HUES48 (cell line): ENCODE measurements around the gene OR2W1.

ENCODE experiments used
- H3K27ac ChIP-seq: one replicate; pipeline ENCODE4 v1.7.0; 2013; ENCODE audit warnings: low read depth, low read length, inconsistent platforms
- H3K27me3 ChIP-seq: 2 replicates; pipeline ENCODE4 v1.6.1; 2013; ENCODE audit warnings: mild to moderate bottlenecking, low read length; ENCODE audit not compliant: control insufficient read depth, insufficient read depth
- H3K36me3 ChIP-seq: 2 replicates; pipeline ENCODE4 v1.6.1; 2013; ENCODE audit warnings: low read length; ENCODE audit not compliant: control insufficient read depth, insufficient read depth
- H3K4me1 ChIP-seq: 2 replicates; pipeline ENCODE4 v1.6.1; 2013; ENCODE audit warnings: mild to moderate bottlenecking, low read length; ENCODE audit not compliant: control insufficient read depth, insufficient read depth
- H3K4me3 ChIP-seq: 2 replicates; pipeline ENCODE4 v1.5.1; 2013; ENCODE audit warnings: mild to moderate bottlenecking, low read depth, low read length
- H3K9ac ChIP-seq: 2 replicates; pipeline ENCODE4 v1.6.1; 2013; ENCODE audit warnings: mild to moderate bottlenecking, low read depth, low read length, moderate library complexity
- H3K9me3 ChIP-seq: 2 replicates; pipeline ENCODE4 v1.6.1; 2013; ENCODE audit warnings: low read length; ENCODE audit not compliant: control insufficient read depth, insufficient read depth

Gene OR2W1

DNA sequence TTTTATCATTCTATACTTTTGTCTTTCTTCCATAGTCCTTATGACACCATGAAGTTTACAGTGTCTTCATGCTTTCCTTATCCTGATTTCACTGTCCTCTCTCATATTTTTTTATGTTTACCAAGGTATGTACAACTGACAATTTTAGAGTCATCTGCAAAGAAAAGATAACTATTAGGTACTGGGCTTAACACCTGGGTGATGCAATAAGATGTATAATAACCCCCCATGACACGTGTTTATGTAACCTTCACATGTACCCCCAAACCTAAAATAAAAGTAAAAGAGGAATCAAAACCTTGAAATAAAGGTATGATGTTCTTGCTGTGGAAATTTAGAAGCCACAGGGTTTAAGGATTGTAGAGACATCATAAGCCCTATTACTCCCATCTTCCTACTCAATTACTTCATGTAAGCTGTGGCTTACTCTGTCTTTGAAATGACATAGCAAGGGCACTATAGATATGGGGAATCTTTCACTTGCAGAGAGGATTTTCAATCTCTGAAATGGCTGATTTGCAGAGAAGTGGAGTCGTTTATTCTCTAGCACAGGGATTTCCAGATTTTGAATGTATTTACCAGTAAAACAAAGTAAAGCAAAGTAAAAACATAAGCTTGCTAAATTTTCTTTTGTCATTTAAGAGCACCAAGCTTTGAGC lies 18.9 kb downstream of the OR2W1 start:
- Histone ChIP-seq H3K4me1 (no peaks in the 10 kb centered on the region), H3K9ac (no peak overlapping the region), H3K9me3 (no peaks in the 10 kb centered on the region), H3K27me3 (no peaks in the 10 kb centered on the region), H3K4me3 (no peak overlapping the region), H3K36me3 (no peaks in the 10 kb centered on the region), H3K27ac (no peak overlapping the region)

DNA sequence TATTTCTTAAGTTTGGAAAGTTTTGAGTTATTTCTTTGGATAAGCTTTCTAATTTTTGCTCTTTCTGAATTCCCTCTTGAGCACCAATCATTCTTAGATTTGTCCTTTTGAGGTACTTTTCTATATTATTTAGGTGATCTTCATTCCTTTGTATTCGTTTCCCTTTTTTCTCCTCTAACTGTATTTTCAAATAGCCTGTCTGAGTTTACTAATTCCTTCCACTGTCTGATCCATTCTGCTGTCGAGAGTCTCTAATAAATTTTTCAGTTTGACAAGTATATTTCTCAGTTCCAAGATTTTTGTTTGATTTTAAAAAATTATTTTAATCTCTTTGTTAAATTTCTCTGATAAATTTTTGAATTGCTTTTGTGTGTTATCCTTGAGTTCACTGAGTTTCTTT lies 23.5 kb downstream of the OR2W1 start:
- Histone ChIP-seq H3K27ac (no peak overlapping the region), H3K9ac (no peak overlapping the region), H3K36me3 (no peaks in the 10 kb centered on the region), H3K27me3 (no peaks in the 10 kb centered on the region), H3K4me3 (no peak overlapping the region), H3K4me1 (no peaks in the 10 kb centered on the region), H3K9me3 (no peaks in the 10 kb centered on the region)

DNA sequence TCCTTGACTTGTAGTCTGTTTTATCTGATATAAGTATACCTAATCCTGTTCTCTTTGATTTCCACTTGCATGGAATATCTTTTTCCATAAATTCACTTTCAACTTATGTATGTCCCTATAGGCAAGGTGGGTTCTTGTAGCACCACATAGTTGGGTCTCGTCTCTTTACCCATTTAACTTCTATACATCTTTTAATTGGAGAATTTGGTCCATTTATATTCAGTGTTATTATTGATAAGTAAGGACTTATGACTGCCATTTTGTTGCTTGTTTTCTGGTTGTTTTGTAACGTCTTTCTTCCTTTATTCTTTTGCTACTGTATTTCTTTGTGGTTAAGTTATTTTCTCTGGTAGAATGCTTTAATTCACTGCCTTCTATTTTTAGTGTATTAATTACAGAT lies 25.3 kb downstream of the OR2W1 start:
- H3K9ac ChIP-seq = no peak overlapping the region
- H3K36me3 ChIP-seq = no peaks in the 10 kb centered on the region
- no peaks in the 10 kb centered on the region for H3K4me1 ChIP-seq
- peaks cover under 1% of the 10 kb centered on the region; the same call in 1 of the 2 replicates for H3K9me3 ChIP-seq
- H3K27ac ChIP-seq = no peak overlapping the region
- H3K27me3 ChIP-seq = peaks cover 10% of the 10 kb centered on the region
- H3K4me3 ChIP-seq = no peak overlapping the region

DNA sequence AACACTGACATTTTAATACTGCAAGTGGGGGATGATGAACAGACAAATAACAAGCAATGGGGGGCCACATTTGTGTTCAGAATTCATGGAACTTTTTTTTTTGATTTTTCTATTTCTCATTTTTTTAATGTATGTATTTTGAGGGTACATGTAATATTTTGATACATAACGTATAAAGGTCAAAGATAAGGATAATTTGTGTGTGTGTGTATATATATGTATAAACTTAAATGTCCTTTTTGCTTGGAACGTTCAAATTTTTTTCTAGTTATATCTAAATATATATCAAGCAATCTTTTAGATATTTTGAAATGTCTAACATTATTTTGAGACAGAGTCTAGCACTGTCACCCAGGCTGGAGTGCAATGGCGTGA lies 27.6 kb downstream of the OR2W1 start:
- Histone ChIP-seq H3K4me1 (no peaks in the 10 kb centered on the region), H3K36me3 (no peaks in the 10 kb centered on the region), H3K9me3 (peaks cover 4% of the 10 kb centered on the region; the same call in 1 of the 2 replicates), H3K27ac (no peak overlapping the region), H3K27me3 (peaks cover 23% of the 10 kb centered on the region), H3K4me3 (no peak overlapping the region), H3K9ac (no peak overlapping the region)

DNA sequence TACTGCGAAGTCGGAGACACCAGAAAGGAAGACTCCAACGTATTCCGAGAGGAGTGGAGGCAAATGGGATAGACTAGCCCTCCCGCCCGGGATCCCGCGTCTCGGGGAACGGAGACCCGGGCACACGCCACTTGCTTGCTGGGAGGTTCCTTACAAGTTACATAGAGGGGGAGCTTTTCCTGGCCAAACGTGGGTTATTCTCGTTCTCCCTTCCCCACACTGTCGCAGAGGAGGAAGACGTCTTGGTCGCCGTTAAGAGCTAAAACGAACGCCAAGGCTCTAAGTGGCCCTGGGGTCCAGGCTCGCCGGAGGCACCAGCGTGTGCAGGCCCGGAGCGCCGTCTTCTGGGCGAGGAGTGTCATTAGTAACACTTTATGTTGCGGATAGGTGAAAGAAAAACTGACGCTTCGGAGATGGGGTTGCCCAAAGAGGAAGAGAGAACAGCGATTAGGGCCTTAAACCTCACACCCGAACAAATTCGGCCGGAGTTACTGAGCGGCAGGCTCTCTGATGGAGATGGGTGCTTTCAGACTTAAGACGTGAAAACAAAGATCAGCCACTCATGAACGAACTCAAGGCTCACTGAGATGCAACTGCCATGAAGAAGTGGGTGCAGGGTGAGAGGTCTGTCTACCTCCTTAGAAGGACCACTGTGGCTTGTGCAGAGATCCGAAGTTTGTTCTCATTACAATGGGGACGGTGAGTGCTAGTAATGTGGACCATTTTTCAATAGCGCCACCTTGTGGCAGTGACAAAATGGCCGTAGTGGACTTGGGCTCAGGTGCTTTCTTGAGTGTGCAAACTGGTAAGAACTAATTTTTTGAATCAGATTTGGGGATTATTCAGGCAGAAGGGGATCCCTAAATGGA lies 28.2 kb downstream of the OR2W1 start:
- Histone ChIP-seq H3K4me3 (peak overlapping the region; percentile 91), H3K9ac (0 out of 2 replicates have a peak overlapping the region, but pooled peaks have one; percentile 31), H3K27ac (no peak overlapping the region), H3K27me3 (peaks cover 29% of the 10 kb centered on the region), H3K4me1 (no peaks in the 10 kb centered on the region), H3K9me3 (peaks cover 4% of the 10 kb centered on the region; the same call in 1 of the 2 replicates), H3K36me3 (no peaks in the 10 kb centered on the region)

DNA sequence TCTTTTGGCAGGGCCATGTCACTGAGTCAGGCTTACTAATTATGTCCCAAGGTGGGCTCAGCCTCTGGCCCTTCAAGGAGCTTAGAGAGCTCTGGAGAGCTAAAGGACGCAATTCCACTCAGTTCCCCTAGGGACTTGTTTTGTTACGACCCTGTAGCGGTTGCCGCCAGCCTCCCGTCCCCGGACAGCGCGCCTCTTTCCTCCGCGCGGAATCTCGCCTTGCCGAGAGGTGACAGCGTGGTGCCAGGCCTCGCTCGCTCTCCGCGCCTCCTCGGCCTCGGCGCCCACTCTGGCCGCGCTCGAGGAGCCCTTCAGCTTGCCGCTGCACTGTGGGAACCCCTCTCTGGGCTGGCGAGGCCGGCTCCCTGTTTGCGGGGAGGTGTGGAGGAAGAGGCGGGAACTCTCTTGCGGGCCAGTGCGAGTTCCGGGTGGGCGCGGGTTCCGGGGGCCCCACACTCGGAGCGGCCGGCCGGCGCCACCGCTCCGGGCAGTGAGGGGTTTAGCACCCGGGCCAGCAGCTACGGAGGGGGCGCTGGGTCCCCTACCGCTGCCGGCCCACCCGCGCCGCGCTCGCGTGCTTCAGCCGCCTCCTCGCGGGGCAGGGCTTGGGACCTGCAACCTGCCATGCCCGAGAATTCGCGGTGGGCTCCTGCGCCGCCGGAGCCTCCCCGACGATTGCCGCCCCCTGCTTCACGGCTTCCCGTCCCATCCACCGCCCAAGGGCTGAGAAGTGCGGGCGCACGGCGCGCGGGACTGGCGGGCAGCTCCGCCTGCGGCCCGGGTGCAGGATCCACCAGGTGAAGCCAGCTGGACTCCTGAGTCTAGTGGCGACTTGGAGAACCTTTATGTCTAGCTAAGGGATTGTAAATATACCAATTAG lies 30.0 kb downstream of the OR2W1 start:
- H3K9ac ChIP-seq = no peak overlapping the region

DNA sequence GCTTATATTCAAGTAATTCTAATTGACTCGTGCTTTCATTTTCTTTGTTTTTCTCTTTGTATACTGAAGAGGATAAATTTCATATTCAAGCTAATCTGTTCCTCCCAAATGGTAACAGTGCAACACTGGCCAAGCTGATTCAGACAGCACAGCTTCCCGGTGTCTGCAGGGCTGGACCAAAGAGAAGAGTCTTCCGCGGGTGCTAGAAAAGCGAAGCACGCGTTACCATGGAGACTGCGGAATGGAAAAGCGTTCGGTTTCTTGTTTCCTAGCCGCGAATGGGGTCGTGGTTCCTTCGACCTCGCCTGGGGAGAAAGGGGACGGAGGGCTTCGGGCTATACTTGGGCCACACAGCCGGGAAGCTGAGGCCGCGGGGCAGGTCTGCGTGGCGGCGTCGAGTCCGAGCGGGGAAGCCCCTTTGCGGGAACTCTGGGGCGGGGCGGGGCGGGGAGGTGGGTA lies 33.7 kb downstream of the OR2W1 start:
- H3K27ac ChIP-seq = no peak overlapping the region
- H3K9ac ChIP-seq = no peak overlapping the region

More for the DNA sequence above, 30.0 kb downstream of the OR2W1 start:
- peaks cover 4% of the 10 kb centered on the region; the same call in 1 of the 2 replicates for H3K9me3 ChIP-seq
- no peak overlapping the region for H3K4me3 ChIP-seq
- no peak overlapping the region for H3K27ac ChIP-seq
- no peaks in the 10 kb centered on the region for H3K4me1 ChIP-seq
- H3K27me3 ChIP-seq = peaks cover 43% of the 10 kb centered on the region
- no peaks in the 10 kb centered on the region for H3K36me3 ChIP-seq

DNA sequence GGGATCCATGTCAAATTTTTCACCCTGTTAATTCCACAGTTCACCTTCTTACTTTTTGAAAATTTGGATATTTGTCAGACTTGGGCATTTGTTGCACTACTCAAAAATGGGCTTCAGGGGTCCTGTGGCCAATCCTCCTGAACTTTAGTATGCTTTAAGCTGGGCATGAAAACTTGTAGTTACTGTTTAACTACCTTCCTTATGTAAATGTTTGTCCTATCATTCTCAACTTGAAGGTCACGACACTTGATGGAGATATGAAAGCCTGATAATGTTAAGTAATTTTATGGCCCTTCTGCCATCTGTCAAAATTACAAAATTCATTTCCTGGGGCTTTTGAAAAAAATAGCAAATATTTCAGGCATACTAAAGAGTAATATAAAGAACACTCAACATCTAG lies 35.6 kb downstream of the OR2W1 start:
- H3K4me3 ChIP-seq = no peak overlapping the region
- H3K27me3 ChIP-seq = peaks cover 45% of the 10 kb centered on the region
- H3K36me3 ChIP-seq = no peaks in the 10 kb centered on the region
- H3K27ac ChIP-seq = no peak overlapping the region
- no peaks in the 10 kb centered on the region for H3K4me1 ChIP-seq
- H3K9me3 ChIP-seq = 0 out of 2 replicates have a peak, but pooled peaks cover under 1% of the 10 kb centered on the region
- no peak overlapping the region for H3K9ac ChIP-seq

More for the DNA sequence above, 33.7 kb downstream of the OR2W1 start:
- Histone ChIP-seq H3K27me3 (peaks cover 43% of the 10 kb centered on the region), H3K9me3 (peaks cover 4% of the 10 kb centered on the region; the same call in 1 of the 2 replicates), H3K4me3 (peak overlapping the region; percentile 72), H3K36me3 (no peaks in the 10 kb centered on the region), H3K4me1 (no peaks in the 10 kb centered on the region)

DNA sequence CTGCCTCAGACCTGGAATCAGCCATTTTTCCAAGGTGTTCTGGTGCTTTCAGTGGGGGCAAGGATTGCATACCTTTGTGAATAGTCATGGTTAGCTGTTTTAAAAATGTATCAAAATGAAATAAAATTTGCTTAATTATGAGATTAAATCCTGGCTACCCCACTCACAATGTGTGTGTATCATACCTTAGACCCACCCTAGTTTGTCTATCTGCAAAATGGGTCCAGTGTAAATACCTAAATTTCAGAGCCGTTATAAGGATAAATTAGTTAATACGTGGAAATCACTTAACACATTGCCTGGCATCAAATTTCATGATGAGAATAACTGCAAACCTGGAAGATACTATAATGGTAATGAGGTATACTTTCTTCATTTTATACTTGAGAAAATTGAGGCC lies 36.9 kb downstream of the OR2W1 start:
- H3K9ac ChIP-seq = no peak overlapping the region
- no peak overlapping the region for H3K27ac ChIP-seq
- H3K9me3 ChIP-seq = no peaks in the 10 kb centered on the region
- H3K27me3 ChIP-seq = peaks cover 38% of the 10 kb centered on the region
- no peaks in the 10 kb centered on the region for H3K36me3 ChIP-seq
- H3K4me3 ChIP-seq = no peak overlapping the region
- no peaks in the 10 kb centered on the region for H3K4me1 ChIP-seq

DNA sequence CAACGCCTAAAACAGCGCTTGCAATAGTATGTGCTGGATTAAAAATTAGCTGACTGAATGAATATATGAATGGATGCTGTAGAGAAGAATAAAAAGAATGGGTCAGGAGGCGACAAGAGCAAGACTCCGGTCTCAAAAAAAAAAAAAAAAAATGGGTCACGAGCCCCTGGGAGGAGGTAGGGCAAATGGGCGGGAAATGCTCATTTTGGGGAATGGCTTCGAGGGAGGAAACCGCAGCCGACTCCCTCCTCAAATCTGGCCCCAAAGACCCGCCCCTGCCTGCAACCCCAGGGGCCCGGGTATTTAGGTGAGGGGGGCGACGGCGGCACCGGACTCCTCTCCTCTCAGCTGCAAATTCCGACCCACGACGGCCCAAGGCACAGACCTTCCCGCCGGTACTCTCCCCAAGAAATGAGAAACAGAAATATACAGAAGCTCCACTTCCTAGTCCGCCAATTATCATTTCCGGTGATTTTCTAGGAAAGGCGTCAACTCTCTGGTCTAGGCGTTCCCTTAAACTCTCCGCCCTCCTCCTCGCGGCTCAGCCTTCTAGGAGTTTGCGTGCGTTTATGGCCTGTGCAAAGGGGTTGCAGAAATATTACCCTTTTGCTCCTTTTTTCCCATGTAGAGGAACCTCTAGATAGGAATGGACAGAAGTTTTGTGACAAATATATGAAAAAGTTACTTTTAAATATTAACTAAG lies 39.6 kb downstream of the OR2W1 start, which contains the start of gene ZNF311:
ZNF311 (minus strand) TSS at position 133 of the 703 bp plus-strand sequence. CDS start 1,361 bp downstream, outside the sequence.
- Histone ChIP-seq H3K9ac (no peak within 1 kb of the TSS), H3K36me3 (no peaks in the 10 kb centered on the region), H3K27me3 (peaks cover 15% of the 10 kb centered on the region), H3K4me3 (peak within 1 kb of the TSS; percentile 68), H3K9me3 (no peaks in the 10 kb centered on the region), H3K27ac (no peak within 1 kb of the TSS), H3K4me1 (no peaks in the 10 kb centered on the region)
